K562 (cell line): ENCODE results near the gene DRC3. TPM values are rescaled to one million over a fixed set of nuclear protein-coding genes. Genes with fewer than 3 reads are reported as not detected.

Source experiments
- ARHGAP35 ChIP-seq: fragments of 450-650 bp; IDR thresholded peaks from 2 replicates; pipeline ENCODE4 v1.6.1; 2018; ENCODE audit not compliant: partially characterized antibody
- ARID3A ChIP-seq: IDR thresholded peaks from 2 replicates; pipeline ENCODE4 v1.6.1; 2012; ENCODE audit warnings: low read depth, low read length, improper control_type of control experiment, borderline replicate concordance
- ATF6 ChIP-seq: sonication (generic); formaldehyde crosslinking; IDR thresholded peaks from 2 replicates; pipeline ENCODE4 v1.4.0; 2020; ENCODE audit warnings: mild to moderate bottlenecking, missing genetic modification reagents
- BCOR ChIP-seq: fragments of 450-650 bp; IDR thresholded peaks from 2 replicates; pipeline ENCODE4 v1.6.1; 2016
- CBX2 ChIP-seq: fragments of 200-600 bp; sonication (generic); IDR thresholded peaks from one replicate; pipeline ENCODE4 v1.6.1; 2012; ENCODE audit warnings: mild to moderate bottlenecking, low read length, inconsistent platforms; ENCODE audit not compliant: insufficient read depth, poor library complexity, severe bottlenecking
- GABPA ChIP-seq: fragments of 200-800 bp; sonication (Bioruptor generic); conservative IDR thresholded peaks from 2 replicates; pipeline ENCODE4 v1.6.1; 2016; ENCODE audit warnings: low read depth, missing genetic modification characterization, missing compliant biosample characterization
- HNRNPL ChIP-seq: fragments of 200-400 bp; formaldehyde crosslinking; IDR thresholded peaks from 2 replicates; pipeline ENCODE4 v1.6.1; 2017; ENCODE audit warnings: low read depth, mild to moderate bottlenecking, low read length
- IRF1 ChIP-seq: sonication (generic); formaldehyde crosslinking; IDR thresholded peaks from 2 replicates; pipeline ENCODE4 v1.8.0; 2022; ENCODE audit warnings: missing genetic modification reagents, mild to moderate bottlenecking, borderline replicate concordance
- MLLT1 ChIP-seq, 2 experiments: fragments of 450-650 bp; IDR thresholded peaks; 2 replicates each; pipeline ENCODE4 v1.6.1; 2016
- MXD1 ChIP-seq: fragments of 250-450 bp; sonication (Bioruptor Pico); IDR thresholded peaks from 2 replicates; pipeline ENCODE4 v1.8.0; 2021; ENCODE audit warnings: borderline replicate concordance, mild to moderate bottlenecking, moderate library complexity; ENCODE audit not compliant: poor library complexity, severe bottlenecking
- NCOA4 ChIP-seq: fragments of 450-650 bp; IDR thresholded peaks from 2 replicates; pipeline ENCODE4 v1.6.1; 2018; ENCODE audit warnings: mild to moderate bottlenecking; ENCODE audit not compliant: partially characterized antibody
- PTTG1 ChIP-seq: fragments of 450-650 bp; IDR thresholded peaks from 2 replicates; pipeline ENCODE4 v1.6.1; 2016; ENCODE audit warnings: low read depth, mild to moderate bottlenecking, missing genetic modification characterization, missing compliant biosample characterization
- RFX1 ChIP-seq: fragments of 450-650 bp; IDR thresholded peaks from 2 replicates; pipeline ENCODE4 v1.6.1; 2016; ENCODE audit warnings: mild to moderate bottlenecking, moderate library complexity
- RNF2 ChIP-seq: sonication (generic); IDR thresholded peaks from 2 replicates; pipeline ENCODE4 v1.6.1; 2016
- SP1 ChIP-seq: sonication (generic); formaldehyde crosslinking; IDR thresholded peaks from 2 replicates; pipeline ENCODE4 v1.8.1; 2022; ENCODE audit warnings: mild to moderate bottlenecking, missing genetic modification reagents
- SREBF1 ChIP-seq: fragments of 150-350 bp; IDR thresholded peaks from 2 replicates; pipeline ENCODE4 v1.6.1; 2014; ENCODE audit warnings: antibody characterized with exemption, low read depth, low read length, borderline replicate concordance
- STAT6 ChIP-seq: sonication (generic); formaldehyde crosslinking; IDR thresholded peaks from 2 replicates; pipeline ENCODE4 v1.8.1; 2023; ENCODE audit warnings: mild to moderate bottlenecking, missing genetic modification reagents
- TCF3 ChIP-seq: sonication (generic); formaldehyde crosslinking; IDR thresholded peaks from 2 replicates; pipeline ENCODE4 v1.4.0; 2020; ENCODE audit warnings: mild to moderate bottlenecking, missing genetic modification reagents
- ZNF445 ChIP-seq: fragments of 250-450 bp; sonication (Bioruptor Pico); IDR thresholded peaks from 2 replicates; pipeline ENCODE4 v1.4.0; 2020; ENCODE audit warnings: low read depth, mild to moderate bottlenecking, moderate library complexity
- polyA plus RNA-seq, 8 experiments: library from polyadenylated mRNA; depleted of rRNA in 4 of 8; stranded (reverse) in 5 of 8; unstranded in 3 of 8; fragments of >200 nt; fragmentation: Nextera tagmentation in 2 of 8; fragmentation: Illumina TruSeq in 1 of 8; extraction: Ambion mirVana in 2 of 8; extraction: Trizol in 1 of 8; gene quantifications; 2 replicates each; pipeline versions ENCODE4 v1.2.1 to v1.2.3, GENCODE V29; 2011 to 2014; ENCODE audit warnings: inconsistent platforms in 1 of 8, missing spikeins in 1 of 8
- total RNA-seq, 7 experiments: library from RNA; depleted of rRNA in 6 of 7; stranded (reverse); fragments of >200 nt in 6 of 7; fragmentation: Illumina TruSeq in 2 of 7; extraction: Trizol in 2 of 7; gene quantifications; 2 replicates each; pipeline versions ENCODE4 v1.2.1 to v1.2.3, GENCODE V29; 2011 to 2021; ENCODE audit warnings: low replicate concordance in 1 of 7

The DRC3 gene
- total and polyA plus RNA-seq, 9 of the 15 experiments (the other 6 are each of a cell fraction or from before 2014, with no cell fraction given): 0.10 to 0.84 (median 0.30) TPM; not detected in 3

- TF ChIP-seq ARID3A: no peak
- no peak; the same call in 1 of the 2 replicates for TF ChIP-seq RNF2
- no peak for TF ChIP-seq MXD1 (CRISPR knock-in tag)
- TF ChIP-seq BCOR: no peak
- no peak for TF ChIP-seq ARHGAP35
- no peak for TF ChIP-seq NCOA4
- TF ChIP-seq IRF1 (CRISPR knock-in tag): no peak
- TF ChIP-seq SP1: peak; percentile 94
- TF ChIP-seq ZNF445: no peak
- TF ChIP-seq TCF3: no peak
- TF ChIP-seq CBX2: no peak
- no peak for TF ChIP-seq PTTG1 (tag)
- TF ChIP-seq RFX1: no peak
- TF ChIP-seq GABPA: peak; percentile 66
- TF ChIP-seq SREBF1: no peak
- no peak for TF ChIP-seq STAT6 (CRISPR knock-in tag)
- peak in 1 of 2 experiments; percentile 34; a peak in 1 of 4 replicates for TF ChIP-seq MLLT1 (IDR thresholded peaks at IDR 0.05)
- no peak for TF ChIP-seq ATF6
- TF ChIP-seq HNRNPL: no peak
Observed at GRCh38 chr17:18038861-18039534, 66.3 kb downstream of the DRC3 start, which contains the start of the genes ATPAF2 and GID4 (continued).
